Aorta (tissue), 5 donors: Measurements from ENCODE around the gene KDM8. TPM values are rescaled to one million over a fixed set of nuclear protein-coding genes. Genes with fewer than 3 reads are reported as not detected.

ENCODE experiments used
- ATAC-seq: fragments of 200-7000 bp; cut with Tn5 transposase; one replicate; pipeline ENCODE4 v1.9.1; 2022; ENCODE audit warnings: moderate library complexity; ENCODE audit not compliant: low FRiP score
- DNase-seq, 2 donors: peaks; one replicate each; pipeline ENCODE4 v3.0.0-alpha.2; 2020
- H3K27ac ChIP-seq, 2 donors: one replicate each; pipeline ENCODE4 v1.5.1; 2013; ENCODE audit warnings: low read length in 2 of 2, mild to moderate bottlenecking in 2 of 2, moderate library complexity in 2 of 2, control low read depth in 1 of 2, inconsistent platforms in 1 of 2, low read depth in 1 of 2
- H3K27me3 ChIP-seq, 2 donors: one replicate each; pipeline ENCODE4 v1.6.1; 2013; ENCODE audit warnings: control low read depth in 1 of 2, low read length in 1 of 2, mild to moderate bottlenecking in 1 of 2, moderate library complexity in 1 of 2; ENCODE audit not compliant: insufficient read depth in 2 of 2, control insufficient read depth in 1 of 2
- H3K36me3 ChIP-seq, 2 donors: one replicate each; pipeline ENCODE4 v1.6.1; 2013; ENCODE audit warnings: control low read depth in 1 of 2, low read length in 1 of 2, mild to moderate bottlenecking in 1 of 2; ENCODE audit not compliant: insufficient read depth in 2 of 2, control insufficient read depth in 1 of 2
- H3K4me1 ChIP-seq, 2 donors: one replicate each; pipeline ENCODE4 v1.6.1; 2013; ENCODE audit warnings: low read length in 2 of 2, control low read depth in 1 of 2, mild to moderate bottlenecking in 1 of 2, moderate library complexity in 1 of 2; ENCODE audit not compliant: insufficient read depth in 2 of 2, control insufficient read depth in 1 of 2
- H3K4me3 ChIP-seq, 2 donors: one replicate each; pipeline ENCODE4 v1.5.1; 2013; ENCODE audit warnings: low read length in 2 of 2, control low read depth in 1 of 2, mild to moderate bottlenecking in 1 of 2
- H3K9me3 ChIP-seq: one replicate; pipeline ENCODE4 v1.6.1; 2013; ENCODE audit warnings: mild to moderate bottlenecking, low read length; ENCODE audit not compliant: control insufficient read depth
- WGBS, 2 donors: extraction: QIAGEN DNeasy Blood & Tissue Kit; methylation state at CpG; one replicate each; pipeline ENCODE4 v1.1.7; 2013; 5-methylcytosine and 5-hydroxymethylcytosine counted together
- intact Hi-C, 2 donors: fragments of 100-400 bp; cut with DNase I; formaldehyde crosslinking; loops; one replicate each; pipeline versions ENCODE4 v1.14.2 to v1.15.0; 2022
- polyA plus RNA-seq, 2 donors: library from polyadenylated mRNA; stranded (reverse); fragments of 200-250 nt; gene quantifications; one replicate each; pipeline ENCODE4 v1.2.3, GENCODE V29; 2013
- total RNA-seq, 2 donors: library from RNA; stranded (reverse); fragmentation: NEBNext Ultra II Directional; extraction: Animal tissue kit (Norgen Biotek cat#: 25700); gene quantifications; one replicate each; pipeline ENCODE4 v1.2.1, GENCODE V29; 2021
- donor health status: healthy with polysubstance abuse.
- donor health status: Bipolar disorder and iron deficiency.
- donor health status: DM: no; HTN: no; CAD: no.
- donor health status: DM: no; HTN: no; CAD: no.
- donor health status: DM: yes; HTN: yes; CAD: no.

The KDM8 gene
- total and polyA plus RNA-seq, 4 donors: 4.3 to 7.4 (median 6.3) TPM

DNA sequence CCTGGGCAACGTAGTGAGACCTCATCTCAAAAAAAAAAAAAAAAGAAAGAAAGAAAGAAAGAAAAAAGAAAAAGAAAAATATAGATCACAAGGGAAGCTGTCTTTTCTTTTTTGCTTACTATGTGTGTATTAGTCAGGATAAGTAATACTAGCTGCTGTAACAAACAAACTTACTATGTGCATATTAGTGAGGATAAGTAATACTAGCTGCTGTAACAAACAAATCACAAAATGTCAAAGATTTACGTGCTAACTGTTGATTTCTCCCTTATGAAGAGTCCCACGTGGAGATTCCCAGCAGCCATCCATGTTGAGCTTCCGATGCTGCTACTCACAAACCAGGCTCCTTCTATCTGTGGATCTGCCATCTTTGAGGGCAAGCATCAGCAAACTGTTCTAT lies 31.7 kb upstream of the KDM8 start:
- peaks cover 4% of the 10 kb centered on the region for H3K9me3 ChIP-seq
- ATAC-seq (no peak), DNase-seq (no peak)
- H3K27me3 ChIP-seq: no peaks in the 10 kb centered on the region
- WGBS, 2 donors: 46 to 88% methylated on average over 4 of the region's 4 CpGs
- intact Hi-C loops: loop anchor here in 1 of 2 donors (5.0 kb wide), 1 partner anchor 211 kb away; no protein-coding TSS in a partner anchor
- no peaks in the 10 kb centered on the region for H3K4me1 ChIP-seq
- H3K4me3 ChIP-seq: no peak overlapping the region
- H3K27ac ChIP-seq: no peak overlapping the region
- H3K36me3 ChIP-seq: no peaks in the 10 kb centered on the region

DNA sequence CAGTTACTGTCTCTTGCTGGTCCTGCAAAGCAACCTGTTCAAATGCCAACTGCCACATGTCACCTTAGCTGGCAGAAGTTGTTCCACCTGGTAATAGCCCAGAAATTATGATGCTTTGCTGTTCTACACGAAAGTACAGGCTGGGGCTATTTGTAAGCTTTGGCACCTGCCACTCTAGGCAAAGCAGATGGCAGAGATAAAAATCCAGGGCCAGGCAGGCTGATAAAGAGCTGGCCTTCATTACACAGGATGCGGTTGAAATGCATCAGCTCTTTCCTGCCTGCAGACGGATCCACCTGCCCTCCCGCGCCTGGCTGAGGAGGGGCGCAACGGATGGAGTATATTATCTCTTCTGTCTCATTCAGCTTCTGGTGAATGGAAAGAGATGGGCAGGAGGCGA lies 29.3 kb upstream of the KDM8 start:
- Histone ChIP-seq H3K4me1 (no peaks in the 10 kb centered on the region), H3K27ac (no peak overlapping the region), H3K9me3 (peaks cover 4% of the 10 kb centered on the region), H3K4me3 (no peak overlapping the region), H3K27me3 (no peaks in the 10 kb centered on the region), H3K36me3 (no peaks in the 10 kb centered on the region)
- 57 to 64% methylated on average over 8 of the region's 8 CpGs for WGBS, 2 donors
- DNase-seq: no peak
- intact Hi-C loops: loop anchor here in 1 of 2 donors (5.0 kb wide), 1 partner anchor 208 kb away; no protein-coding TSS in a partner anchor
- ATAC-seq: no peak

DNA sequence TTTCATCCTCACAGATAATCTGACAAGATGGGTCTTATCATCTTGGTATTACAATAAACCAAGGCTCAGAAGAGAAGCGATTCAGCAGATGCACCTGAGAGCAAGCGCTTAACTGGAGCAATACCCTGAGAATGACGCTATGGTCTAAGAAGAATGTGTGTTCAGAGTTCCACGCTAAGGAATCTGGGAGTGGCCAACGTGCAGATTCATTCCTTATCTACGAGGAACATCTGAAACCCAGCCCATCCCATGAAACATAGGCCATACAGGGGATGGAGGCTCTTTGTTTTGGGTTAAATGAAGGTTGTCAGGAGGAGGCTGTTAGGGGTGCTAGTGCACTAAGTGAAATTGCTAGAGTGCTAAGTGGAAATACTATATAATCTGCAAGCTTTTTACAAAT lies 28.5 kb upstream of the KDM8 start:
- intact Hi-C loops: loop anchor here in 1 of 2 donors (5.0 kb wide), 1 partner anchor 208 kb away; no protein-coding TSS in a partner anchor
- ATAC-seq (no peak), DNase-seq (no peak)
- Histone ChIP-seq H3K9me3 (peaks cover 4% of the 10 kb centered on the region), H3K4me3 (no peak overlapping the region), H3K27me3 (no peaks in the 10 kb centered on the region), H3K27ac (no peak overlapping the region), H3K36me3 (no peaks in the 10 kb centered on the region), H3K4me1 (no peaks in the 10 kb centered on the region)
- WGBS, 2 donors: 59 to 61% methylated on average over 6 of the region's 6 CpGs

DNA sequence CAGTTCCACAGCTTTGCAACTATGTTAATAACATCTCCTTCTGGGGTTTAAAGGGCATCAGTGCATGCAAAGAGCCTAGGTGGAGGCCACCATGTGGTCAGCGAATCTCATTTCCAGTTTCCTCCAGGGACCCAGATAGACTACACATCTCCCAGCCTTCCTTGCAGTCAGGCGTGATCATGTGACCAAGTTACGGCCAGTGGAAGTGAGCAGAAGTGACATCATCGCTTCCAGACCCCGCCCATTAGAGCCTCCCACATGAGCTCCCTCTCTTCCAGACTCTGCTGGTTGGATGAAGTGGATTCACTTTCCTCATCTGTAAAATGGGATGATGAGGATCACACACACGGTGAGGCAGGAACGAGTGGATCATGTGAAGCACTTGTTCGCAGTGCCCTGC lies 27.4 kb upstream of the KDM8 start:
- no peak overlapping the region for H3K27ac ChIP-seq
- H3K36me3 ChIP-seq: no peaks in the 10 kb centered on the region
- intact Hi-C loops: no loop called here
- H3K27me3 ChIP-seq: no peaks in the 10 kb centered on the region
- DNase-seq (no peak), ATAC-seq (no peak)
- 91 to 93% methylated on average over 8 of the region's 8 CpGs for WGBS, 2 donors
- H3K4me1 ChIP-seq: no peaks in the 10 kb centered on the region
- H3K9me3 ChIP-seq: peaks cover 4% of the 10 kb centered on the region
- no peak overlapping the region for H3K4me3 ChIP-seq

DNA sequence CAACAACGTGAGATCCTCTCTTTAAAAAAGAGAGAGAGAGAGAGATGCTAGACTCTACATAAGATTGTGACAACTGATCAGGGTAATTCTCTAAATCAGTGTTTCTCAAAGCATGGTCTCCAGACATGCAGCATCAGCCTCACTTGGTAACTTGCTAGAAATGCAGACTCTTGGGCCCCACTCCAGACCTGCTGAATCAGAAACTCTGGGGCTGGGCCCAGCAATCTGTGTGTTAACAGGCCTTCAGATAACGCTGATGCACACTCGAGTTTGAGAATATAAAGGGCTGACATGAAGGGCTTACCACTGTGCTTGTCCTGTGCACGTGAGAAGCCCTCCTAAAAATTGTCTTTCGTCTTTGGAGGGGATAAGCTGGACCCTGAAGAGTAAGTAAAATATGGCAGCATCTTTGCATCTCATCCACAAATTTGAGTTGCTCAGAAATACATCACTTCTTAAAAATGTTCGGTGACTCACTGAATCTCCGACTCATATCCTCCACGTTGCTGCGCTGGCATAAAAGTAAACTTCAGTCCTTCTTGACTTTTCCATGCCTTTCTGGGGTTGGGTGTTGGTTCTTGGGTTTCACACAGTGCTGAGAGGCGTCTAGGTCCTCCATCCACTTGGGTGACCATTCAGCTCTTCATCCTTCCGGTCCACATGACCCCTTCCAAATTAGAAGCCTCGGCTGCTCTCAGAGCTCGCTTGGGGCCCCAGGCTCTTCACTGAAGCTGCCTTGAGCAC lies 26.1 kb upstream of the KDM8 start:
- ATAC-seq (no peak), DNase-seq (no peak)
- Histone ChIP-seq H3K27ac (no peak overlapping the region), H3K4me3 (no peak overlapping the region), H3K9me3 (peaks cover 2% of the 10 kb centered on the region), H3K36me3 (no peaks in the 10 kb centered on the region), H3K27me3 (peaks cover 0 to 2% of the 10 kb centered on the region in 2 donors), H3K4me1 (no peaks in the 10 kb centered on the region)
- 70 to 77% methylated on average over 13 of the region's 13 CpGs for WGBS, 2 donors
- intact Hi-C loops: no loop called here

DNA sequence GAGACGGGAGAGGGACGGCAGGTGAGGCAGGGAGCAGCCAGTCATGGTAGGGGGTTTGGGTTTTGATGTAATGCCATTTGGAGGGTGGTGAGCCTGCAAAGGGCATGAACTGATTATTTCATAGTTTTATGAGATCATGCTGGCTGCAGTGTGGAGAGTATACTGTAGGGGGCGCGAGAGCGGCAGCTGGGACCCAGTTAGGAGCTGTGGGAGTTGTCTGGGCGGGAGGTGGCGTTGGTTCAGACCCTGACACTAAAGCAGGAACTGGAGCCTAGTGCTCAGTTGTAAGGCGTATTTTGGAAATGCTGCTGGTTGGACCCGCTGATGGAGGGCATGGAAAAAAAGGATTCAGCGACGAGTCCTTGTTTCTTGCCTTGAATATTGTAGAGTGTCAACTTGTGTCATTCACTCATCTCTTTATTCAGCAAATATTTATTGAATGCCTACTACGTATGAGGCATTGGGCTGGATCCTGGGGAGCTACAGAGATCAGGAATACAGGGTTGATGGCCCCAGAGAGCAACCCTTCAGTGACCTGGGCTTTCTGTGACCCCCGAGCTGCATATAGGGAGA lies 23.7 kb upstream of the KDM8 start:
- Histone ChIP-seq H3K9me3 (peaks cover 2% of the 10 kb centered on the region), H3K4me3 (no peak overlapping the region), H3K4me1 (no peaks in the 10 kb centered on the region), H3K36me3 (no peaks in the 10 kb centered on the region), H3K27ac (no peak overlapping the region), H3K27me3 (peaks cover 0 to 2% of the 10 kb centered on the region in 2 donors)
- peak; percentile 94 for DNase-seq
- WGBS, 2 donors: 13 to 17% methylated on average over 13 of the region's 13 CpGs
- intact Hi-C loops: loop anchor here (1.0 to 10.0 kb wide), 4 partner anchors 189 to 278 kb away; no protein-coding TSS in a partner anchor
- peak; percentile 96 for ATAC-seq

DNA sequence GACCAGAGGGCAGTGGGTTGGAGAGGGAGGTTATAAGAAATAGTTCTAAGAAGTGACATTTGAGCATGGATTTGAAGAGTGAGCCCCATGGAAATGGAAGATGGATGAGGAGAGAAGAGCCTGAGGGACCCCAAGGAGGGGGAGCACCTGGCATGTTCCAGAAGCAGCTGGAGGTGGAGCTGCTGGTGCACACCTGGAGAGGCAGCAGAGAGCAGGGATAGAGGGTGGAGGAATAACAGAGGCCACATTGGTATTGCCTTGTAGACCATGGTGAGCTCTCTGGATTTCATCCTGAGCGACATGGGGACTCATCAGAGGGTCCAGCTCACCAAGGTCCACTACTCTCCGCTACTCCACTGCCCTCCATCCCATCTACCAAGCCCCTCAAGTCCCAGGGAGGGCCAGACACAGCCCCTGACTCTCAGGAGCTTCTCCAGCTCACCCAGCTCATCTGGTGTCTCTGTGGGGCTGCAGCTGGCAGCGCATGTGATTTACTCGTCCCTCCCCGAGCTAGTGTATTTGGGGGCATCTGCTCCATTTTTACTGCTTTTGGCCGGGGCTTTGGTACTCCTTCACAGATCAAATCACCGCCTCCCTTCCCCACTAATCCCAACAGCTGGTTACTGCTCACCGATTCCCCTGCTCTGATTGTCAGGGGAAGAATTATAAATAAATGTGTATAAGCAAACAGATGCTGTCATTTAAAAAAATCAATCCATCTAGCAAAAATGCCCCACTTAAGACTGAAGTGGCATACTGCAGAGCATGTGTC lies 22.1 kb upstream of the KDM8 start:
- ATAC-seq (no peak), DNase-seq (no peak)
- Histone ChIP-seq H3K9me3 (peaks cover 2% of the 10 kb centered on the region), H3K4me1 (no peaks in the 10 kb centered on the region), H3K27me3 (peaks cover 0 to 2% of the 10 kb centered on the region in 2 donors), H3K36me3 (no peaks in the 10 kb centered on the region), H3K27ac (no peak overlapping the region), H3K4me3 (no peak overlapping the region)
- intact Hi-C loops: loop anchor here (2.0 to 10.0 kb wide), 3 partner anchors 188 to 274 kb away; no protein-coding TSS in a partner anchor
- 72 to 77% methylated on average over 8 of the region's 8 CpGs for WGBS, 2 donors

DNA sequence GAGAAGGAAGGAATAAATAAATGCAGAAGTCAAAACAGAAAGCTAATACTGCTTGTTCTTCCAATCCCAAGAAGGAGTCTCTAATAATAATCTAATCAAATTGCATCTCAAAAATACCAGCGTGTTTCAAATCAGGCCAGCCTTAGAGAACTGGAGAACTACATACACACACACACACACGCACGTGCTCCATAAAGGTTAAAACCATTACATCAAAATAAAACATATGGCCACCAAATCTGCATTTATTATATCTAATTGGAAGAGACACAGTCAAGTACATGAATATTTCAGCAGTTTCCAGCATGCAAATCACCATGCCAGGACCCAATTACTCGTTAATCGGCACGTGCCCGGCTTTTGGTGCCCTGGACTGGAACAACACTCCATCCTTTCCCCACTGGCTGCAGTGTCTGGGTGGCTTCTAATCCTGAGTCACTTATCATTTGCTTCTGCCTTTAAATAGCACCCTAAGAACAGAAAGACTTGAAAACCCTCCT lies 20.4 kb upstream of the KDM8 start:
- peaks cover 0 to 2% of the 10 kb centered on the region in 2 donors for H3K27me3 ChIP-seq
- DNase-seq (no peak), ATAC-seq (no peak)
- 73 to 76% methylated on average over 7 of the region's 7 CpGs for WGBS, 2 donors
- no peaks in the 10 kb centered on the region for H3K36me3 ChIP-seq
- no peak overlapping the region for H3K27ac ChIP-seq
- peaks cover 2% of the 10 kb centered on the region for H3K9me3 ChIP-seq
- no peaks in the 10 kb centered on the region for H3K4me1 ChIP-seq
- no peak overlapping the region for H3K4me3 ChIP-seq
- intact Hi-C loops: loop anchor here in 1 of 2 donors (5.0 to 10.0 kb wide), 2 partner anchors 189 to 272 kb away; no protein-coding TSS in a partner anchor
